Endothelial cell of umbilical vein (primary cell): ENCODE measurements around the gene B4GALNT4. TPM values are rescaled to one million over a fixed set of nuclear protein-coding genes. Genes with fewer than 3 reads are reported as not detected.

ENCODE experiments used
- BruUV-seq: library from RNA; stranded (reverse); fragments of 400-500 nt; replicated peaks from 2 replicates; lab custom pipeline; 2021; lab: Mats Ljungman, UMichigan
- CTCF ChIA-PET: fragments of 300-600, 350-600 bp; sonication (Branson Sonifier 250); formaldehyde crosslinking; loops from one replicate; lab custom pipeline; 2021; ENCODE audit warnings: antibody characterized with exemption, inconsistent platforms; lab: Charles Lee
- POLR2A ChIA-PET: fragments of 300-600, 350-600 bp; sonication (Branson Sonifier 250); formaldehyde crosslinking; loops from one replicate; lab custom pipeline; 2021; ENCODE audit warnings: antibody characterized with exemption, inconsistent platforms; lab: Charles Lee
- DNase-seq: peaks from one replicate; pipeline ENCODE4 v3.0.0-alpha.2; 2011; ENCODE audit warnings: low read depth, low spot score
- FAIRE-seq: peaks from 2 replicates; lab custom pipeline; 2011; peaks lifted over from hg19 to GRCh38; lab: Jason Lieb, UNC
- H2AFZ ChIP-seq: 2 replicates; pipeline ENCODE4 v1.6.0; 2012; ENCODE audit warnings: low read depth, low read length, control low read depth, inconsistent platforms
- H3K27ac ChIP-seq: 2 replicates; pipeline ENCODE4 v1.5.1; 2011; ENCODE audit warnings: low read depth, mild to moderate bottlenecking, control low read depth, low read length, moderate library complexity; ENCODE audit not compliant: insufficient read depth
- H3K27me3 ChIP-seq, 2 experiments: 2 replicates each; pipeline versions ENCODE4 v1.6.0 to v1.6.1; 2011; ENCODE audit warnings: low read length in 2 of 2, mixed read lengths in 1 of 2; ENCODE audit not compliant: control insufficient read depth in 2 of 2, insufficient read depth in 2 of 2
- H3K36me3 ChIP-seq, 2 experiments: 2 replicates in 1 of 2; 3 replicates in 1 of 2; pipeline ENCODE4 v1.5.1; 2011; ENCODE audit warnings: low read length in 2 of 2, mild to moderate bottlenecking in 1 of 2, moderate library complexity in 1 of 2; ENCODE audit not compliant: control insufficient read depth in 2 of 2, insufficient read depth in 2 of 2; ENCODE audit errors: extremely low read depth in 1 of 2
- H3K4me1 ChIP-seq: 3 replicates; pipeline ENCODE4 v1.5.1; 2011; ENCODE audit warnings: mild to moderate bottlenecking, low read length; ENCODE audit not compliant: control insufficient read depth, insufficient read depth; ENCODE audit errors: extremely low read depth
- H3K4me2 ChIP-seq: 2 replicates; pipeline ENCODE4 v1.6.1; 2011; ENCODE audit warnings: low read length, control low read depth, mixed read lengths; ENCODE audit not compliant: insufficient read depth
- H3K4me3 ChIP-seq, 3 experiments: fragments of 200-600 bp in 1 of 3; sonication (generic), shearing (Covaris generic) in 1 of 3; replicated peaks in 1 of 3; 2 replicates each; pipeline ENCODE4 v1.5.1; 2011 to 2016; ENCODE audit warnings: control low read depth in 3 of 3, low read length in 3 of 3, mild to moderate bottlenecking in 2 of 3, inconsistent platforms in 1 of 3, low read depth in 1 of 3, moderate library complexity in 1 of 3; ENCODE audit not compliant: insufficient read depth in 1 of 3
- H3K79me2 ChIP-seq: 2 replicates; pipeline ENCODE4 v1.6.0; 2012; ENCODE audit warnings: low read length, inconsistent platforms; ENCODE audit not compliant: control insufficient read depth, insufficient read depth
- H3K9ac ChIP-seq: replicated peaks from 2 replicates; pipeline ENCODE3; 2011; ENCODE audit warnings: low read length, control low read depth; ENCODE audit not compliant: insufficient read depth; ENCODE audit errors: extremely low read depth
- H3K9me1 ChIP-seq: replicated peaks from 3 replicates; pipeline ENCODE4 v1.6.0; 2011; ENCODE audit warnings: mild to moderate bottlenecking, low read length; ENCODE audit not compliant: control insufficient read depth, insufficient read depth; ENCODE audit errors: extremely low read depth
- H3K9me3 ChIP-seq: replicated peaks from 2 replicates; pipeline ENCODE4 v1.5.1; 2012; ENCODE audit warnings: low read length, inconsistent platforms; ENCODE audit not compliant: control insufficient read depth, insufficient read depth
- H4K20me1 ChIP-seq: replicated peaks from 2 replicates; pipeline ENCODE3; 2011; ENCODE audit warnings: mild to moderate bottlenecking, low read length; ENCODE audit not compliant: control insufficient read depth, insufficient read depth; ENCODE audit errors: extremely low read depth
- CTCF ChIP-seq, 2 donors: IDR thresholded peaks; 1 replicate in 1 of 2; 2 replicates in 1 of 2; pipeline ENCODE4 v1.5.1; 2011; ENCODE audit warnings: low read length in 2 of 2, mild to moderate bottlenecking in 2 of 2, moderate library complexity in 2 of 2, control low read depth in 1 of 2, inconsistent platforms in 1 of 2, low read depth in 1 of 2; ENCODE audit not compliant: insufficient read depth in 1 of 2; ENCODE audit errors: extremely low read depth in 1 of 2
- EZH2 ChIP-seq: IDR thresholded peaks from 2 replicates; pipeline ENCODE4 v1.6.1; 2012; ENCODE audit warnings: borderline replicate concordance, low read depth, mild to moderate bottlenecking, moderate library complexity, low read length, inconsistent platforms; ENCODE audit not compliant: severe bottlenecking
- FOS ChIP-seq: IDR thresholded peaks from 2 replicates; pipeline ENCODE4 v1.6.1; 2011; ENCODE audit warnings: mild to moderate bottlenecking, low read length, moderate library complexity, borderline replicate concordance; ENCODE audit not compliant: insufficient read depth
- GATA2 ChIP-seq: IDR thresholded peaks from 2 replicates; pipeline ENCODE4 v1.7.0; 2011; ENCODE audit warnings: low read depth, mild to moderate bottlenecking, moderate library complexity, mixed read lengths, low read length; ENCODE audit not compliant: insufficient read length, insufficient read depth
- JUN ChIP-seq: IDR thresholded peaks from 2 replicates; pipeline ENCODE4 v1.6.1; 2011; ENCODE audit warnings: borderline replicate concordance, low read depth; ENCODE audit not compliant: insufficient read length, insufficient read depth
- MAX ChIP-seq: IDR thresholded peaks from 2 replicates; pipeline ENCODE4 v1.6.1; 2011; ENCODE audit not compliant: insufficient read depth, insufficient read length
- MYC ChIP-seq: IDR thresholded peaks from one replicate; pipeline ENCODE4 v1.6.1; 2011; ENCODE audit warnings: mild to moderate bottlenecking, low read depth, low read length
- POLR2A ChIP-seq: IDR thresholded peaks from 2 replicates; pipeline ENCODE4 v1.6.1; 2012; ENCODE audit warnings: low read depth, mild to moderate bottlenecking, control low read depth, low read length
- POLR2AphosphoS5 ChIP-seq: IDR thresholded peaks from 2 replicates; pipeline ENCODE4 v1.6.1; 2012; ENCODE audit warnings: low read depth, mild to moderate bottlenecking, control low read depth, low read length, moderate library complexity; ENCODE audit not compliant: insufficient read depth
- dilution Hi-C: fragments of 300-500 bp; cut with MboI; formaldehyde crosslinking; loops from one replicate; pipeline ENCODE4 v1.15.0; 2019; ENCODE audit warnings: low sequenced_read_pairs; ENCODE audit not compliant: extremely low pct_ligation_motif_present
- intact Hi-C: fragments of 100-400 bp; cut with micrococcal nuclease; formaldehyde crosslinking; loops from one replicate; pipeline ENCODE4 v1.10.0; 2022
- polyA plus RNA-seq, 4 experiments: library from polyadenylated mRNA; depleted of rRNA in 3 of 4; stranded (reverse) in 3 of 4; unstranded in 1 of 4; fragments of >200 nt; gene quantifications; 2 replicates each; pipeline versions ENCODE4 v1.2.1 to v1.2.3, GENCODE V29; 2011 to 2012; ENCODE audit warnings: missing spikeins in 1 of 4
- total RNA-seq: library from RNA; stranded (reverse); gene quantifications from 2 replicates; pipeline ENCODE4 v1.2.3, GENCODE V29; 2021

The B4GALNT4 gene
- total and polyA plus RNA-seq, 2 donors (not counting 3 experiments of a cell fraction or from before 2014, with no cell fraction given), result 9.2 to 9.6 TPM

- FAIRE-seq (no peak), DNase-seq (no peak)
- Histone ChIP-seq H3K79me2 (no peaks in the 10 kb centered on the region), H3K4me1 (peaks cover 21% of the 10 kb centered on the region), H3K36me3 (no peaks in the 10 kb centered on the region), H3K27ac (no peak overlapping the region), H3K4me2 (no peak overlapping the region), H3K9ac (no peak overlapping the region), H3K4me3 (no peak overlapping the region), H2AFZ (no peak overlapping the region), H4K20me1 (no peaks in the 10 kb centered on the region), H3K9me1 (no peaks in the 10 kb centered on the region), H3K9me3 (no peaks in the 10 kb centered on the region), H3K27me3 (no peaks in the 10 kb centered on the region)
- ChIA-PET CTCF (interaction anchor here (0.8 to 3.9 kb wide), 2 partner anchors 35 to 50 kb away, joined by 3 to 32 read pairs; no protein-coding TSS in a partner anchor), POLR2A (no interaction called here)
- intact Hi-C loops (no loop called here), dilution Hi-C loops (no loop called here)
- TF ChIP-seq GATA2, result no peak
- no peak for TF ChIP-seq POLR2AphosphoS5
- TF ChIP-seq JUN, result no peak
- TF ChIP-seq FOS, result no peak
- TF ChIP-seq CTCF (IDR thresholded peaks at IDR 0.05; ENCODE audit: extremely low read depth in 1 of 2, insufficient read depth in 1 of 2, low read depth in 1 of 2, low read length in 2 of 2), result no peak
- TF ChIP-seq MAX, result no peak
- no peak for TF ChIP-seq POLR2A
- no peak for TF ChIP-seq MYC
- no peak for TF ChIP-seq EZH2
- BruUV-seq, result no TSS peak
Measured at GRCh38 chr11:412641-413119, 43.4 kb downstream of the B4GALNT4 start.
